ENCODE results near the gene ABCD1. TPM values are rescaled to one million over a fixed set of nuclear protein-coding genes. Genes with fewer than 3 reads are reported as not detected.
A peak's percentile ranks its signal among the peaks of the same experiment; 100 is the strongest.

ABCD1 gene
- polyA plus RNA-seq, 2 of the 4 experiments (the other 2 are of a cell fraction), result 1.7 to 3.8 TPM

DNA sequence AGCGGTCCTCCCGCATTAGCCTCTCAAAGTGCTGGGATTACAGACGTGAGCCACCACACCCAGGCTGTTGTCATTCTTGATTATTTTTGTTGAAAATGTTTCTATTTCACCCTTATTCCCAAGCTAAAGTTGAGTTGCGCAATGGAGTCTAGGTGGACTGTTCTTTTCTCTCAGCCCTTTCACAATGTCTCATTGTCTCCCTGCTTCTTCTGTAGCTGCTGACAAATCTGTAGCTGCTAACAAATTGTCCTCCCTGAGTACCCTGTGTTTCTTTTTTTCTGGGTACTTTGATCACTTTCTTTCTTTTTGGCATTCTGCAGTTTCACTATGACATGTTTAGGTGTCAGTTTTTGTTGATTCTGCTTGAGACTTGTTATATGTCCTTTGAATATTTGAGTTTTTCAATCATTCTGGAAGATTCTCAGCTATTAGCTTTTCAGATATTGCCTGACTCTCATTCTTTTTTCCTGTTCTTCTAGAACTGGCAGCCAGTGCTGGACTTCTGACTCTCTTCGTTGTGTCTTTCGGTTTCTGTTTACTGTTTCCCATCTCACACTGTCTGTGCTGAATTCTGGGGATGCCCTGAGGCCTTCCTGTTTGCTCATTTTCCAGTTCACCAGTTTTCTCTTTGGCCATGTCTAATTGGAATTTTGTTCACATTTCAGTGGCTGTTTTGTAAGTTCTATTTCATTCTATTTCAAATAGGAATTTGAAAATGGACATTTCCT is 6.6 kb downstream of the ABCD1 start:
- DNase-seq (ENCODE audit: low read depth in 1 of 2, low spot score in 1 of 2) (no peak), ATAC-seq (no peak), FAIRE-seq (peak; percentile 92)
- H3K9me3 ChIP-seq, result no peaks in the 10 kb centered on the region
- peaks cover 10% of the 10 kb centered on the region for H3K4me1 ChIP-seq
- CTCF ChIA-PET, result interaction anchor here (2.0 kb wide), 1 partner anchor 33 kb away, joined by 7 read pairs; the partner anchor contains the start of gene PLXNB3
- H3K4me3 ChIP-seq, result no peak overlapping the region
- POLR2A ChIA-PET, result no interaction called here
- TF ChIP-seq CEBPB (IDR thresholded peaks at IDR 0.05), result peak; percentile 48 to 78; a peak in 3 of 4 replicates
- TF ChIP-seq PHF8 (IDR thresholded peaks at IDR 0.05; ENCODE audit: borderline replicate concordance, low read depth), result no peak
- 67% methylated on average over 6 of the region's 6 CpGs for WGBS (ENCODE audit: missing lambda C conversion rate)
- no peak overlapping the region for H3K27ac ChIP-seq
- no peak overlapping the region for H3K4me2 ChIP-seq

DNA sequence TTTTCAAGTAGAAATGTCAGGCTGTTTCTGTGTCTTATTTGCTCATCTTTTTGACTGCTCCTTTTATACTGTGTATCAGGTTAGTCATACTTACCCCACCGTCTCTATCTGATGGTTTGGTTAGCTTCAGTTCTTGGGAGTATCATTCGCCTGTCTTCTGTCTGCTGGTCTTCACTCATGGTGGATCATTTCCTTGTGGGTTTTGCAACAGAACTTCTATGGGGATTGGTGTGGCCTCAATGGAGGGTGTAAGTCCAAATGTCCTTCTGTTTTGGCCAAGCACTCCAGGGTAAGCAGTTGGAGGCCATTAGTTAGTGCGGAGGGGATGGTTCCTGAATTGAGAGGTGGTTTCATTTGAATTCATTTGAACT is 7.2 kb downstream of the ABCD1 start:
- no peaks in the 10 kb centered on the region for H3K9me3 ChIP-seq
- CTCF ChIA-PET, result interaction anchor here (2.0 kb wide), 1 partner anchor 32 kb away, joined by 7 read pairs; the partner anchor contains the start of gene PLXNB3
- H3K4me1 ChIP-seq, result peaks cover 4% of the 10 kb centered on the region
- POLR2A ChIA-PET, result no interaction called here
- no peak overlapping the region for H3K4me2 ChIP-seq
- TF ChIP-seq, protein P1, sequence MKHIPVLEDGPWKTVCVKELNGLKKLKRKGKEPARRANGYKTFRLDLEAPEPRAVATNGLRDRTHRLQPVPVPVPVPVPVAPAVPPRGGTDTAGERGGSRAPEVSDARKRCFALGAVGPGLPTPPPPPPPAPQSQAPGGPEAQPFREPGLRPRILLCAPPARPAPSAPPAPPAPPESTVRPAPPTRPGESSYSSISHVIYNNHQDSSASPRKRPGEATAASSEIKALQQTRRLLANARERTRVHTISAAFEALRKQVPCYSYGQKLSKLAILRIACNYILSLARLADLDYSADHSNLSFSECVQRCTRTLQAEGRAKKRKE (CRISPR knock-in tag; IDR thresholded peaks at IDR 0.05; ENCODE audit: low read depth), result no peak
- TF ChIP-seq TP53 (CRISPR knock-in tag; IDR thresholded peaks at IDR 0.05), result no peak
- no peak for TF ChIP-seq TFCP2L1 (CRISPR knock-in tag; IDR thresholded peaks at IDR 0.05)
- no peak for TF ChIP-seq ZNF302 (CRISPR knock-in tag; IDR thresholded peaks at IDR 0.05)
- TF ChIP-seq FOSL2 (IDR thresholded peaks at IDR 0.05), result no peak
- no peak for TF ChIP-seq FOSL2 (CRISPR knock-in tag; IDR thresholded peaks at IDR 0.05)
- TF ChIP-seq HDAC2 (IDR thresholded peaks at IDR 0.05), result no peak
- no peak for TF ChIP-seq MAZ (IDR thresholded peaks at IDR 0.05; ENCODE audit: borderline replicate concordance, low read depth, low read length)
- no peak for TF ChIP-seq RCOR1 (IDR thresholded peaks at IDR 0.05; ENCODE audit: low read depth, low read length)
- no peak for TF ChIP-seq JUNB (IDR thresholded peaks at IDR 0.05)
- no peak for TF ChIP-seq GATA3 (IDR thresholded peaks at IDR 0.05; ENCODE audit: borderline replicate concordance)
- H3K27ac ChIP-seq, result no peak overlapping the region
- WGBS (ENCODE audit: missing lambda C conversion rate), result 61% methylated on average over 3 of the region's 3 CpGs
- no peak overlapping the region for H3K4me3 ChIP-seq
- ATAC-seq, result no peak
- FAIRE-seq, result no peak
- DNase-seq (ENCODE audit: low read depth in 1 of 2, low spot score in 1 of 2), result no peak

DNA sequence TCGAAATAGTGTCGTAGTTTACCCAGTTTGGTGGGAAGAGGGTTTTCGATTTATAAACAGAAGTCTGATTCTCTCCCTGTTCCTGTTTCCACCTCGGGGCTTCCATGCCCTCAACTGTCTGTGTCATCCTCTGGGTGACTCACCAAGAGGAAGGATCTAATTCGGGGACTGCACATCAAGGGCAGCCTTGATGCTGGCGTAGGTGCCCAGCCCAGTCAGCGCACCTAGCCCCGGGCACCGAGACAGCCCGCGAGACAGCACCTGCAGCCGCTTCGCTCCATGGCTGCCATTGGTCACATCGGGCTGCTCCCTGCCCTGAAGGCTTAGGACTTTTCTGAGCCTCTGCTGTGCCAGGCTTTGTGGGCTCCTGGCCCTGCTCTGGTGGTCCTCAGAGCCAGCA is 7.7 kb downstream of the ABCD1 start:
- Histone ChIP-seq H3K4me1 (no peaks in the 10 kb centered on the region), H3K4me3 (no peak overlapping the region), H3K9me3 (no peaks in the 10 kb centered on the region), H3K27ac (no peak overlapping the region), H3K4me2 (no peak overlapping the region)
- WGBS (ENCODE audit: missing lambda C conversion rate), result 77% methylated on average over 14 of the region's 14 CpGs
- ChIA-PET CTCF (interaction anchor here (2.0 kb wide), 1 partner anchor 32 kb away, joined by 7 read pairs; the partner anchor contains the start of gene PLXNB3), POLR2A (no interaction called here)
- no peak for TF ChIP-seq MAZ (IDR thresholded peaks at IDR 0.05; ENCODE audit: borderline replicate concordance, low read depth, low read length)
- TF ChIP-seq NR3C1 (IDR thresholded peaks at IDR 0.05), result no peak
- no peak for TF ChIP-seq NPAS2 (CRISPR knock-in tag; IDR thresholded peaks at IDR 0.05; ENCODE audit: borderline replicate concordance)
- TF ChIP-seq GATA3 (IDR thresholded peaks at IDR 0.05; ENCODE audit: borderline replicate concordance), result no peak
- TF ChIP-seq ZSCAN20 (CRISPR knock-in tag; IDR thresholded peaks at IDR 0.05), result no peak
- no peak for TF ChIP-seq SMC3 (IDR thresholded peaks at IDR 0.05)
- TF ChIP-seq, protein P2, sequence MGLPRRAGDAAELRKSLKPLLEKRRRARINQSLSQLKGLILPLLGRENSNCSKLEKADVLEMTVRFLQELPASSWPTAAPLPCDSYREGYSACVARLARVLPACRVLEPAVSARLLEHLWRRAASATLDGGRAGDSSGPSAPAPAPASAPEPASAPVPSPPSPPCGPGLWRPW (IDR thresholded peaks at IDR 0.05), result no peak
- FAIRE-seq, result no peak
- no peak for ATAC-seq
- no peak for DNase-seq (ENCODE audit: low read depth in 1 of 2, low spot score in 1 of 2)

DNA sequence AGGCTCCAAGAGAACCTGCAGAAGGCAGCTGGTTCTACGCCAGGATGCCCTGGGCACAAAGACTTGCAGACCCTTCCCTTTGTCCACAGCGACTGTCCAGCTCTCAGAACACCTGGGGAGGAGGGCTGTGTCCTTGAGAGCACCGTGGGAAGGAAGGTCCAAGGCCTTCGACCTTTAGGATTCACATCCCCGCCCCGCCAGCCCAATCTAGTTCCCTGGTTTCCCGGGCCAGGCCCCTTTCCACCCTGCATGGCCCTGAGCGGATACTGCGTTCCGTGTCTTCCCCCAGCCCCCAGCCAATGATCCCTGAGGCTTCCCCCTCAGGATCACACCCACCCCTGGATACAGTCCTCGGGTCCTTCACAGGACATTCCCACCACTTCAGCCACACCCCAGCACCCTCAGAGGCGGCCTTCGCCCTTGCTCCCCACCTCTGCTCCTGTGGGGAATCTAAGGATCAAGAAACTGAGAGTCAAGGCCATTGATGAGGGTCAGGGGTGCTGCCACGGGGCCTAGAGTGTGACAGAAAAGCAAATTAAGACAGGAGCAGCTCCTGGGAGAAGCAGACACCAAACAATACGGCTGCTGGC is 9.1 kb downstream of the ABCD1 start:
- ATAC-seq (no peak), FAIRE-seq (no peak), DNase-seq (ENCODE audit: low read depth in 1 of 2, low spot score in 1 of 2) (no peak)
- no peak overlapping the region for H3K4me2 ChIP-seq
- POLR2A ChIA-PET, result interaction anchor here (0.5 kb wide), 1 partner anchor 25 kb away, joined by 5 read pairs; no protein-coding TSS in a partner anchor
- CTCF ChIA-PET, result no interaction called here
- TF ChIP-seq MAZ (IDR thresholded peaks at IDR 0.05; ENCODE audit: borderline replicate concordance, low read depth, low read length), result no peak
- no peak for TF ChIP-seq RARB (CRISPR knock-in tag; IDR thresholded peaks at IDR 0.05)
- no peak for TF ChIP-seq RFX5 (IDR thresholded peaks at IDR 0.05)
- TF ChIP-seq FOSL2 (IDR thresholded peaks at IDR 0.05), result no peak
- no peak for TF ChIP-seq FOSL2 (CRISPR knock-in tag; IDR thresholded peaks at IDR 0.05)
- no peak for TF ChIP-seq MYC (IDR thresholded peaks at IDR 0.05; ENCODE audit: borderline replicate concordance, low read length)
- TF ChIP-seq POLR2AphosphoS2 (conservative IDR thresholded peaks at IDR 0.05; ENCODE audit: low read length), result no peak
- TF ChIP-seq ESRRA (IDR thresholded peaks at IDR 0.05; ENCODE audit: borderline replicate concordance, low read length), result no peak
- TF ChIP-seq HDAC2 (IDR thresholded peaks at IDR 0.05), result no peak
- 80% methylated on average over 7 of the region's 15 CpGs for WGBS (ENCODE audit: missing lambda C conversion rate)
- no peak overlapping the region for H3K4me3 ChIP-seq
- no peaks in the 10 kb centered on the region for H3K4me1 ChIP-seq
- H3K9me3 ChIP-seq, result no peaks in the 10 kb centered on the region
- H3K27ac ChIP-seq, result no peak overlapping the region

Data from A549 (cell line).